Panc1 (cell line): ENCODE data around the gene CCBE1. TPM values are rescaled to one million over a fixed set of nuclear protein-coding genes. Genes with fewer than 3 reads are reported as not detected.

Experiments used
- ATAC-seq: fragments of 200-7000 bp; cut with Tn5 transposase; 2 replicates; pipeline ENCODE4 v1.9.1; 2020; ENCODE audit warnings: mild to moderate bottlenecking, moderate library complexity
- BruUV-seq: library from RNA; stranded (reverse); fragments of 400-500 nt; replicated peaks from 2 replicates; lab custom pipeline; 2021; lab: Mats Ljungman, UMichigan
- CTCF ChIA-PET: fragments of 300-600 bp; sonication (Branson Sonifier 250); formaldehyde crosslinking; loops from one replicate; lab custom pipeline; 2022; ENCODE audit warnings: antibody characterized with exemption; lab: Charles Lee
- POLR2A ChIA-PET: fragments of 300-600 bp; sonication (Branson Sonifier 250); formaldehyde crosslinking; loops from one replicate; lab custom pipeline; 2022; ENCODE audit warnings: antibody characterized with exemption; lab: Charles Lee
- DNase-seq: peaks from one replicate; pipeline ENCODE4 v3.0.0-alpha.2; 2010; ENCODE audit warnings: low read depth, low spot score
- H3K27ac ChIP-seq: 2 replicates; pipeline ENCODE4 v1.5.1; 2011; ENCODE audit warnings: mild to moderate bottlenecking, low read length, inconsistent platforms
- H3K27me3 ChIP-seq: fragments of 200-500 bp; sonication (Bioruptor generic); 2 replicates; pipeline ENCODE4 v1.6.0; 2014; ENCODE audit warnings: low read length, inconsistent platforms; ENCODE audit not compliant: control insufficient read depth, insufficient read depth
- H3K36me3 ChIP-seq: fragments of 200-500 bp; sonication (Bioruptor generic); 2 replicates; pipeline ENCODE4 v1.5.1; 2014; ENCODE audit warnings: inconsistent platforms, mild to moderate bottlenecking, low read length, moderate library complexity; ENCODE audit not compliant: control insufficient read depth, insufficient read depth
- H3K4me1 ChIP-seq: 2 replicates; pipeline ENCODE4 v1.5.1; 2011; ENCODE audit warnings: inconsistent platforms, mild to moderate bottlenecking, low read length, moderate library complexity; ENCODE audit not compliant: control insufficient read depth, insufficient read depth
- H3K4me3 ChIP-seq, 2 experiments: 2 replicates each; pipeline ENCODE4 v1.5.1; 2011 to 2012; ENCODE audit warnings: low read depth in 2 of 2, low read length in 2 of 2, mild to moderate bottlenecking in 2 of 2, inconsistent platforms in 1 of 2, moderate library complexity in 1 of 2
- H3K9me3 ChIP-seq: fragments of 200-500 bp; sonication (Bioruptor generic); 2 replicates; pipeline ENCODE4 v1.5.1; 2014; ENCODE audit warnings: low read depth, mild to moderate bottlenecking, inconsistent platforms, low read length, moderate library complexity; ENCODE audit not compliant: control insufficient read depth, insufficient read depth
- CTCF ChIP-seq: fragments of 450-650 bp; IDR thresholded peaks from 2 replicates; pipeline ENCODE4 v1.5.1; 2017; ENCODE audit warnings: mild to moderate bottlenecking
- POLR2AphosphoS5 ChIP-seq: IDR thresholded peaks from 2 replicates; pipeline ENCODE4 v1.6.1; 2012; ENCODE audit warnings: mild to moderate bottlenecking, low read depth, low read length, moderate library complexity
- SIN3A ChIP-seq: IDR thresholded peaks from 2 replicates; pipeline ENCODE4 v1.6.1; 2012; ENCODE audit warnings: low read depth, mild to moderate bottlenecking, low read length, moderate library complexity, borderline replicate concordance; ENCODE audit not compliant: insufficient read depth
- TCF7L2 ChIP-seq: IDR thresholded peaks from 2 replicates; pipeline ENCODE4 v1.6.1; 2011; ENCODE audit warnings: mild to moderate bottlenecking, low read depth, low read length, inconsistent platforms
- in situ Hi-C: cut with HindIII; loops from 2 replicates; pipeline ENCODE4 v1.10.0; 2016; ENCODE audit warnings: low sequenced_read_pairs, low pct_unique_long_range_greater_than_20kb
- intact Hi-C: fragments of 100-400 bp; cut with micrococcal nuclease; formaldehyde crosslinking; loops from one replicate; pipeline ENCODE4 v1.10.0; 2022; ENCODE audit not compliant: unreplicated experiment
- total RNA-seq: library from RNA; stranded (reverse); gene quantifications from one replicate; pipeline ENCODE4 v1.2.1, GENCODE V29; 2021; ENCODE audit not compliant: unreplicated experiment
- TF ChIP-seq, protein P1 (sequence below), 2 experiments: IDR thresholded peaks; 2 replicates each; pipeline ENCODE4 v1.6.1; 2011 to 2012; ENCODE audit warnings: low read depth in 2 of 2, control low read depth in 1 of 2, low read length in 1 of 2, mild to moderate bottlenecking in 1 of 2, moderate library complexity in 1 of 2; ENCODE audit not compliant: insufficient read depth in 1 of 2

The CCBE1 gene
- total RNA-seq, 1 experiment from 2014 or later, result 0.13 TPM

DNA sequence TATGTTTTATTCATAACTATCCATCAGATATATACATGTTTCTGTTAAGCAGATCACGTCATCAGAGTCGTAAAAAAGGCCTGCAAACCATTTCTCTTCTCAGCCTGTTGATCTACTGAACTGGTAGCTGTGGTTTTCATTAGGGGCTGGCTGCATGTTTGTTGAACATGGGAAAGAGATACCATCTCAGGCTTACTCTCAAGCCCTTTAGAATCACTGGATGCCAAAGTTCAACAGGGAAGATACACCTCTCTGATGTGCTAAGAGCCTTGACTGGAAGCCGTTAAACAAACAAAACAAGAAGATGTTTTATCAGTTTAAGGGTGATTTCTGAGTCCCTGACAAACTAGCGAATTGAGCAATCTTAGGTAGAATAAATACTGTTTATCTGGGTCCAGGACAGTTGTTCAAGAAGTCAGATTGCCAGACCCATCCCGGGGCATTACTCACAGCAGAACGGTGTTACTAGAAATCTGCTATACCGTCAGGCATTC is 243.7 kb downstream of the CCBE1 start:
- ATAC-seq (no peak), DNase-seq (no peak)
- Histone ChIP-seq H3K4me3 (no peak overlapping the region), H3K27ac (no peak overlapping the region), H3K4me1 (no peaks in the 10 kb centered on the region), H3K27me3 (no peaks in the 10 kb centered on the region), H3K36me3 (no peaks in the 10 kb centered on the region), H3K9me3 (no peaks in the 10 kb centered on the region)
- no TSS peak for BruUV-seq
- POLR2A ChIA-PET, result no interaction called here
- intact Hi-C loops (no loop called here), in situ Hi-C loops (no loop called here)
- TF ChIP-seq TCF7L2, result no peak
- TF ChIP-seq SIN3A, result no peak
- TF ChIP-seq, protein P1, sequence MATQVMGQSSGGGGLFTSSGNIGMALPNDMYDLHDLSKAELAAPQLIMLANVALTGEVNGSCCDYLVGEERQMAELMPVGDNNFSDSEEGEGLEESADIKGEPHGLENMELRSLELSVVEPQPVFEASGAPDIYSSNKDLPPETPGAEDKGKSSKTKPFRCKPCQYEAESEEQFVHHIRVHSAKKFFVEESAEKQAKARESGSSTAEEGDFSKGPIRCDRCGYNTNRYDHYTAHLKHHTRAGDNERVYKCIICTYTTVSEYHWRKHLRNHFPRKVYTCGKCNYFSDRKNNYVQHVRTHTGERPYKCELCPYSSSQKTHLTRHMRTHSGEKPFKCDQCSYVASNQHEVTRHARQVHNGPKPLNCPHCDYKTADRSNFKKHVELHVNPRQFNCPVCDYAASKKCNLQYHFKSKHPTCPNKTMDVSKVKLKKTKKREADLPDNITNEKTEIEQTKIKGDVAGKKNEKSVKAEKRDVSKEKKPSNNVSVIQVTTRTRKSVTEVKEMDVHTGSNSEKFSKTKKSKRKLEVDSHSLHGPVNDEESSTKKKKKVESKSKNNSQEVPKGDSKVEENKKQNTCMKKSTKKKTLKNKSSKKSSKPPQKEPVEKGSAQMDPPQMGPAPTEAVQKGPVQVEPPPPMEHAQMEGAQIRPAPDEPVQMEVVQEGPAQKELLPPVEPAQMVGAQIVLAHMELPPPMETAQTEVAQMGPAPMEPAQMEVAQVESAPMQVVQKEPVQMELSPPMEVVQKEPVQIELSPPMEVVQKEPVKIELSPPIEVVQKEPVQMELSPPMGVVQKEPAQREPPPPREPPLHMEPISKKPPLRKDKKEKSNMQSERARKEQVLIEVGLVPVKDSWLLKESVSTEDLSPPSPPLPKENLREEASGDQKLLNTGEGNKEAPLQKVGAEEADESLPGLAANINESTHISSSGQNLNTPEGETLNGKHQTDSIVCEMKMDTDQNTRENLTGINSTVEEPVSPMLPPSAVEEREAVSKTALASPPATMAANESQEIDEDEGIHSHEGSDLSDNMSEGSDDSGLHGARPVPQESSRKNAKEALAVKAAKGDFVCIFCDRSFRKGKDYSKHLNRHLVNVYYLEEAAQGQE (IDR thresholded peaks at IDR 0.05; ENCODE audit: insufficient read depth in 1 of 2, low read depth in 2 of 2, low read length in 1 of 2), result no peak
- no peak for TF ChIP-seq POLR2AphosphoS5
- no peak for TF ChIP-seq CTCF
- CTCF ChIA-PET, result no interaction called here

GRCh38 chr18:59451963-59452362 is 245.3 kb downstream of the CCBE1 start:
- in situ Hi-C loops (no loop called here), intact Hi-C loops (no loop called here)
- CTCF ChIA-PET, result no interaction called here

More at GRCh38 chr18:59451963-59452362, 245.3 kb downstream of the CCBE1 start:
- Histone ChIP-seq H3K4me1 (no peaks in the 10 kb centered on the region), H3K4me3 (no peak overlapping the region), H3K27ac (no peak overlapping the region), H3K9me3 (no peaks in the 10 kb centered on the region), H3K36me3 (no peaks in the 10 kb centered on the region), H3K27me3 (no peaks in the 10 kb centered on the region)
- ATAC-seq (no peak), DNase-seq (no peak)
- POLR2A ChIA-PET, result no interaction called here
- TF ChIP-seq POLR2AphosphoS5 (no peak), TCF7L2 (no peak), CTCF (no peak), SIN3A (no peak)
- TF ChIP-seq, protein P1 (IDR thresholded peaks at IDR 0.05; ENCODE audit: insufficient read depth in 1 of 2, low read depth in 2 of 2, low read length in 1 of 2), result no peak
- no TSS peak for BruUV-seq
